OCI-LY7 (cell line): ENCODE results near the gene MAOB. TPM values are rescaled to one million over a fixed set of nuclear protein-coding genes. Genes with fewer than 3 reads are reported as not detected.

Source experiments
- BruUV-seq: library from RNA; stranded (reverse); fragments of 400-500 nt; replicated peaks from 2 replicates; lab custom pipeline; 2021; lab: Mats Ljungman, UMichigan
- CTCF ChIA-PET: fragments of 300-600 bp; sonication (Branson Sonifier 250); formaldehyde crosslinking; loops from one replicate; lab custom pipeline; 2022; ENCODE audit warnings: antibody characterized with exemption; ENCODE audit not compliant: unreplicated experiment; lab: Charles Lee
- POLR2A ChIA-PET: fragments of 300-600 bp; sonication (Branson Sonifier 250); formaldehyde crosslinking; loops from one replicate; lab custom pipeline; 2022; ENCODE audit warnings: antibody characterized with exemption; lab: Charles Lee
- DNase-seq: peaks from one replicate; pipeline ENCODE4 v3.0.0-alpha.2; 2015; ENCODE audit warnings: low spot score
- H2AFZ ChIP-seq: fragments of 200-600 bp; sonication (generic), shearing (Covaris generic); 2 replicates; pipeline ENCODE4 v1.6.1; 2014; ENCODE audit warnings: mild to moderate bottlenecking, antibody characterized with exemption, low read length, moderate library complexity
- H3K27ac ChIP-seq: fragments of 200-600 bp; sonication (generic); 2 replicates; pipeline ENCODE4 v1.5.1; 2014; ENCODE audit warnings: mixed run types, low read depth, mild to moderate bottlenecking, moderate library complexity, low read length, inconsistent platforms; ENCODE audit not compliant: poor library complexity, severe bottlenecking
- H3K36me3 ChIP-seq: fragments of 200-600 bp; sonication (generic); 2 replicates; pipeline ENCODE4 v1.6.1; 2014; ENCODE audit warnings: mild to moderate bottlenecking, antibody characterized with exemption, low read length, moderate library complexity, mixed read lengths; ENCODE audit not compliant: insufficient read depth
- H3K4me1 ChIP-seq: fragments of 200-600 bp; sonication (generic); 2 replicates; pipeline ENCODE4 v1.5.1; 2014; ENCODE audit warnings: mild to moderate bottlenecking, low read length; ENCODE audit not compliant: insufficient read depth, poor library complexity, severe bottlenecking
- H3K4me2 ChIP-seq: fragments of 200-600 bp; sonication (generic); 2 replicates; pipeline ENCODE4 v1.6.1; 2014; ENCODE audit warnings: mild to moderate bottlenecking, low read length
- H3K4me3 ChIP-seq: fragments of 200-600 bp; sonication (generic); 2 replicates; pipeline ENCODE4 v1.5.1; 2014; ENCODE audit warnings: mild to moderate bottlenecking, low read depth, low read length; ENCODE audit not compliant: poor library complexity, severe bottlenecking
- H3K79me2 ChIP-seq: fragments of 200-600 bp; sonication (generic); 2 replicates; pipeline ENCODE4 v1.6.1; 2016; ENCODE audit warnings: low read depth, mild to moderate bottlenecking, low read length, moderate library complexity, mixed read lengths; ENCODE audit not compliant: insufficient read depth
- H3K9me2 ChIP-seq: fragments of 200-600 bp; sonication (generic); 2 replicates; pipeline ENCODE4 v1.6.1; 2016; ENCODE audit warnings: mild to moderate bottlenecking, low read length, mixed read lengths; ENCODE audit not compliant: insufficient read depth
- H3K9me3 ChIP-seq: fragments of 200-600 bp; sonication (generic); 2 replicates; pipeline ENCODE4 v1.6.1; 2014; ENCODE audit warnings: mild to moderate bottlenecking, mixed run types, low read length, mixed read lengths
- H4K20me1 ChIP-seq: fragments of 200-600 bp; sonication (generic); 2 replicates; pipeline ENCODE4 v1.6.1; 2014; ENCODE audit warnings: mild to moderate bottlenecking, antibody characterized with exemption, low read length, moderate library complexity, mixed read lengths; ENCODE audit not compliant: insufficient read depth
- EZH2phosphoT487 ChIP-seq: fragments of 200-600 bp; sonication (generic); IDR thresholded peaks from 2 replicates; pipeline ENCODE4 v1.6.1; 2018; ENCODE audit warnings: low read depth, borderline replicate concordance, mild to moderate bottlenecking, mixed run types, antibody characterized with exemption, low read length, moderate library complexity, mixed read lengths
- intact Hi-C: fragments of 100-400 bp; cut with micrococcal nuclease; formaldehyde crosslinking; loops from one replicate; pipeline ENCODE4 v1.10.0; 2022; ENCODE audit not compliant: unreplicated experiment
- total RNA-seq, 2 experiments: library from RNA; depleted of rRNA in 1 of 2; stranded (reverse); fragments of >200 nt in 1 of 2; shearing (Covaris generic) in 1 of 2; gene quantifications; 2 replicates each; pipeline ENCODE4 v1.2.3, GENCODE V29; 2014 to 2022
- TF ChIP-seq, protein P1 (sequence below): fragments of 200-600 bp; sonication (generic); conservative IDR thresholded peaks from 2 replicates; pipeline ENCODE4 v1.5.1; 2014; ENCODE audit warnings: mild to moderate bottlenecking, antibody characterized with exemption, low read length, moderate library complexity, mixed read lengths

MAOB gene
- total RNA-seq, 2 experiments from 2014 or later, result not detected

GRCh38 chrX:43827791-43828190 is 54.5 kb downstream of the MAOB start:
- Histone ChIP-seq H3K4me2 (no peak overlapping the region), H3K36me3 (no peaks in the 10 kb centered on the region), H3K79me2 (no peaks in the 10 kb centered on the region), H3K27ac (no peak overlapping the region), H4K20me1 (no peaks in the 10 kb centered on the region), H3K4me3 (no peak overlapping the region), H3K9me3 (no peaks in the 10 kb centered on the region), H2AFZ (no peak overlapping the region), H3K9me2 (no peaks in the 10 kb centered on the region), H3K4me1 (no peaks in the 10 kb centered on the region)
- intact Hi-C loops, result no loop called here
- ChIA-PET POLR2A (no interaction called here), CTCF (no interaction called here)
- no TSS peak for BruUV-seq
- no peak for DNase-seq
- no peak for TF ChIP-seq EZH2phosphoT487
- TF ChIP-seq, protein P1, sequence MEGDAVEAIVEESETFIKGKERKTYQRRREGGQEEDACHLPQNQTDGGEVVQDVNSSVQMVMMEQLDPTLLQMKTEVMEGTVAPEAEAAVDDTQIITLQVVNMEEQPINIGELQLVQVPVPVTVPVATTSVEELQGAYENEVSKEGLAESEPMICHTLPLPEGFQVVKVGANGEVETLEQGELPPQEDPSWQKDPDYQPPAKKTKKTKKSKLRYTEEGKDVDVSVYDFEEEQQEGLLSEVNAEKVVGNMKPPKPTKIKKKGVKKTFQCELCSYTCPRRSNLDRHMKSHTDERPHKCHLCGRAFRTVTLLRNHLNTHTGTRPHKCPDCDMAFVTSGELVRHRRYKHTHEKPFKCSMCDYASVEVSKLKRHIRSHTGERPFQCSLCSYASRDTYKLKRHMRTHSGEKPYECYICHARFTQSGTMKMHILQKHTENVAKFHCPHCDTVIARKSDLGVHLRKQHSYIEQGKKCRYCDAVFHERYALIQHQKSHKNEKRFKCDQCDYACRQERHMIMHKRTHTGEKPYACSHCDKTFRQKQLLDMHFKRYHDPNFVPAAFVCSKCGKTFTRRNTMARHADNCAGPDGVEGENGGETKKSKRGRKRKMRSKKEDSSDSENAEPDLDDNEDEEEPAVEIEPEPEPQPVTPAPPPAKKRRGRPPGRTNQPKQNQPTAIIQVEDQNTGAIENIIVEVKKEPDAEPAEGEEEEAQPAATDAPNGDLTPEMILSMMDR, result no peak

DNA sequence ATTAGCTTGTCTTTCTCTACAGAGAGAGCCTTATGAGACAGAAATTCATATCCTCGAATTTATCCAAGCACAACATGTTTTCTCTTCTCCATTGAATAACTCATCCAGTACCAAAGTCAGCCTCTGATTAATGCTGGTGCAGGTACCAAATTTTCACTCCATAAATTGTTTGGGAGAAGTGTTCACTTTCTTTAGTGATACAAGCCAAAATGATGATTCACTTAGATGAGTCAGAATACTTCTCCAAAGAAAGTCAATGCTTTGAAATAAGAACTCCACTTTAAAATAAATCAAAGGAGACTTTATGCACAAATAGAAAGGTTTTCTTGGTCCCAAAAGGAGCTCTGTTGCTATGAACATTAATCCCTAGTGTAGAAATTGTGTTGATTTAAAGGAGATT is 60.2 kb downstream of the MAOB start:
- intact Hi-C loops, result no loop called here
- DNase-seq, result no peak
- Histone ChIP-seq H3K36me3 (no peaks in the 10 kb centered on the region), H3K9me3 (no peaks in the 10 kb centered on the region), H3K27ac (no peak overlapping the region), H3K4me1 (no peaks in the 10 kb centered on the region), H4K20me1 (no peaks in the 10 kb centered on the region), H3K9me2 (no peaks in the 10 kb centered on the region), H3K4me3 (no peak overlapping the region), H3K79me2 (no peaks in the 10 kb centered on the region), H3K4me2 (no peak overlapping the region), H2AFZ (no peak overlapping the region)
- no TSS peak for BruUV-seq
- no peak for TF ChIP-seq EZH2phosphoT487
- TF ChIP-seq, protein P1, result no peak
- CTCF ChIA-PET, result no interaction called here
- POLR2A ChIA-PET, result no interaction called here

DNA sequence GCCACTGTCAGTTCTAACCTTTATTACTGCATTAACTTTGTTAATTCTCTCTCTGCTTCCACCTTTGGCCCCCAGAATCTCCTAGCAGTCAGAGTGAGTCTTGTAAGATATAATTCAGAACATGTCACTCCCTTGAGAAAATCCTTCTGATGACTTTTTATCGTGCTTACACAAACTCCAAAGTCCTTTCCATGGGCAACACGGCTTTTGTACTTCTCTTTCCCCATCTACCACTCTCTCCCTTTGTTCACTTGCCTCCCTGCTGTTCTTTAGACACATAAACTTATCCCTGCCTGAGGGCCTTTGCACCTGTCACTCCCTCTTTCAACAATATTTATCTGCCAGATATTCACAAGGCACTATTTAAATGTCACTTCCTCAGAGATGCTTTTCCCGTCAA is 64.8 kb downstream of the MAOB start:
- no peaks in the 10 kb centered on the region for H3K79me2 ChIP-seq
- no peaks in the 10 kb centered on the region for H3K9me3 ChIP-seq
- no peak for DNase-seq
- intact Hi-C loops, result no loop called here
- BruUV-seq, result no TSS peak
- POLR2A ChIA-PET, result no interaction called here
- TF ChIP-seq, protein P1, result no peak
- TF ChIP-seq EZH2phosphoT487, result no peak
- CTCF ChIA-PET, result no interaction called here
- no peaks in the 10 kb centered on the region for H3K36me3 ChIP-seq
- H3K27ac ChIP-seq, result no peak overlapping the region
- H3K4me1 ChIP-seq, result no peaks in the 10 kb centered on the region
- H2AFZ ChIP-seq, result no peak overlapping the region
- no peaks in the 10 kb centered on the region for H4K20me1 ChIP-seq
- H3K4me2 ChIP-seq, result no peak overlapping the region
- no peak overlapping the region for H3K4me3 ChIP-seq
- H3K9me2 ChIP-seq, result no peaks in the 10 kb centered on the region
